ENCODE results near the gene PLXNA2. TPM values are rescaled to one million over a fixed set of nuclear protein-coding genes. Genes with fewer than 3 reads are reported as not detected.

The PLXNA2 gene
- total and polyA plus RNA-seq, 11 donors: 9.2 to 28.2 (median 18.0) TPM

GRCh38 chr1:208228550-208228949, 15.6 kb downstream of the PLXNA2 start:
- Histone ChIP-seq H3K36me3 (peaks cover 0 to 13% (median 3%) of the 10 kb centered on the region in 9 donors), H3K27me3 (no peaks in the 10 kb centered on the region), H3K4me1 (peaks cover 10 to 84% (median 54%) of the 10 kb centered on the region in 12 donors), H3K9me3 (no peaks in the 10 kb centered on the region), H3K27ac (peak overlapping the region in 2 of 12 donors; percentile 64 to 76), H3K4me3 (no peak overlapping the region)
- 91 to 96% (median 94%) methylated on average over 2 of the region's 2 CpGs for WGBS, 4 donors
- intact Hi-C loops (cut with DNase I): no loop called here
- DNase-seq (no peak), ATAC-seq (no peak)
- no peak for TF ChIP-seq POLR2A (IDR thresholded peaks at IDR 0.05)
- TF ChIP-seq CTCF (IDR thresholded peaks at IDR 0.05): no peak

- DNase-seq (no peak), ATAC-seq (peak in 1 of 4 donors; percentile 5)
- intact Hi-C loops (cut with DNase I): no loop called here
- no peak for TF ChIP-seq POLR2A (IDR thresholded peaks at IDR 0.05)
- no peak for TF ChIP-seq CTCF (IDR thresholded peaks at IDR 0.05)
- 73 to 86% (median 83%) methylated on average over 3 of the region's 3 CpGs for WGBS, 4 donors
- H3K4me3 ChIP-seq: no peak overlapping the region
- no peaks in the 10 kb centered on the region for H3K27me3 ChIP-seq
- no peaks in the 10 kb centered on the region for H3K9me3 ChIP-seq
- peak overlapping the region in 9 of 12 donors; percentile 28 to 76 (median 51) for H3K27ac ChIP-seq
- peaks cover 7 to 83% (median 51%) of the 10 kb centered on the region in 12 donors for H3K4me1 ChIP-seq
- H3K36me3 ChIP-seq: peaks cover 0 to 13% (median 3%) of the 10 kb centered on the region in 9 donors
Measured at GRCh38 chr1:208228026-208228425, 16.2 kb downstream of the PLXNA2 start.

- peaks cover 0 to 13% (median 3%) of the 10 kb centered on the region in 9 donors for H3K36me3 ChIP-seq
- H3K4me3 ChIP-seq: no peak overlapping the region
- ATAC-seq (peak; percentile 53 to 87 (median 68)), DNase-seq (no peak)
- TF ChIP-seq POLR2A (IDR thresholded peaks at IDR 0.05) (no peak), CTCF (IDR thresholded peaks at IDR 0.05) (no peak)
- 38 to 60% (median 58%) methylated on average over 4 of the region's 4 CpGs for WGBS, 4 donors
- peaks cover 7 to 82% (median 51%) of the 10 kb centered on the region in 12 donors for H3K4me1 ChIP-seq
- intact Hi-C loops (cut with DNase I): no loop called here
- peak overlapping the region in 11 of 12 donors; percentile 28 to 76 (median 51) for H3K27ac ChIP-seq
- no peaks in the 10 kb centered on the region for H3K9me3 ChIP-seq
- no peaks in the 10 kb centered on the region for H3K27me3 ChIP-seq
Measured at GRCh38 chr1:208227366-208227765, 16.8 kb downstream of the PLXNA2 start.

- Histone ChIP-seq H3K27me3 (no peaks in the 10 kb centered on the region), H3K4me3 (no peak overlapping the region), H3K27ac (peak overlapping the region in 11 of 12 donors; percentile 17 to 76 (median 51)), H3K36me3 (peaks cover 0 to 13% (median 3%) of the 10 kb centered on the region in 9 donors), H3K9me3 (no peaks in the 10 kb centered on the region), H3K4me1 (peaks cover 9 to 82% (median 52%) of the 10 kb centered on the region in 12 donors)
- TF ChIP-seq CTCF (IDR thresholded peaks at IDR 0.05) (no peak), POLR2A (IDR thresholded peaks at IDR 0.05) (no peak)
- intact Hi-C loops (cut with DNase I): no loop called here
- 69 to 78% (median 72%) methylated on average over 13 of the region's 13 CpGs for WGBS, 4 donors
- DNase-seq: no peak
- no peak for ATAC-seq
Measured at GRCh38 chr1:208225954-208226937, 17.9 kb downstream of the PLXNA2 start.
